HG03521 (cell line): ENCODE results near the gene ECHDC1.

Experiments used
- ATAC-seq: cut with Tn5 transposase; IDR thresholded peaks from one replicate; pipeline ENCODE4 v1.9.1; 2021; ENCODE audit warnings: mild to moderate bottlenecking, moderate library complexity; ENCODE audit not compliant: unreplicated experiment

The ECHDC1 gene

DNA sequence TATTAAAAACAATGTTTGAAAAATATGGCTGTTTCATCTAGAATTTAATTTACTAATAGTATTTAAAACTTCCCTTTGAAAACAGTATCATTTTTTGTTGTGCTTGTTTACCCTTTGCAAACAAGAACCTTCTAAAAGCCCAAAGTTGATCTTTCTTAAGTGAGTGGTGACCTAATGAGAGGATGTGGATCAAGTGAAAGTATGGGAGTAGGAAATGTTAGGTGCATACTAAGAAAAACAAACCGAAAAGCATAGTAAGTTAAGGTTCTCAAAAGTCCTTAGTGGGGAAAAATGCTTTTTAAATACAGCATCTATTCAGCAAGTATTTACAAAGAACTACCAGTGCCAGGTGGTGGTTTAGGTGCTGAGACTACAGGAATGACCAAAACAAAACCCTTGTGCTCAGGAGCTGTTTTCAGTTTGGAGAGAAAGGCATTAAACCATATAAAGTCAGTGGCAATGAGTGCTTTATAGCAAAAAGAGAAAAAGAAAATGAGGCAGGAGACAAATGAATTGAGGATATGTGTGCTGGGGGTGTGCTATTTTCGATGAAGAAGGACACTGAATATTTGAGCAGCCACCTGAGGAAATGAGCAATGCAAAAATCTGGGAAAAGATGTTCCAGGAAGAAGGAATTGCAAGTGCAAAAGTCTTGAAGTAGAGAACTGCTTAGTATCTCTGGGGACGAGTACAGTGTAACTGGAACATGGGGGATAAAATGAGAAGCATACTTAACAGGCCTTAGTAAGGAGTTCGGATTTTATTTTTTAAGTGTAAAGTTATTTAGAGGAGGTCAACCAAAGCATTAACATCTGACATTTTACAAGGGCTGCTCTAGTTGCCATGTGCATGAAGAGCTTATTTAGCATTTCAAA lies 52.8 kb downstream of the ECHDC1 start:
- peak; percentile 1 for ATAC-seq

DNA sequence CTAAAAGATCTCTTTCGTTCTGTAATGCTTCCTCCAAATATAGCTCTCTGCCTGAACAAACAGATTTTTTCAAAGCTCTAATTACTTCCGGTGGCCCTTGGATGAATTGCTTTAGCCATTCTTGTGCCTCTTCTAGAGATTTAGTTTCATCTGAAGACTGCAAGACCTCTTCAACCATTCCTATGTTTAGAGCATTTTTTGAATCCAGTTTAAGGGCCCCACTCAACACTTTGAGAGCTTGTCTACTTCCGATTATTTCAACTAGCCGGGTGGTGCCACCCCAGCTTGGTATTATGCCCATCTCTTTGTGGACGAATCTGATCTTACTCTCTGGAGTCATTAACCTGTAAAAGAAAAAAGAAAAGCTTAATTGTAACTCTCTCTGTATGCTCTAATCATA lies 53.5 kb downstream of the ECHDC1 start:
- ATAC-seq, result no peak

DNA sequence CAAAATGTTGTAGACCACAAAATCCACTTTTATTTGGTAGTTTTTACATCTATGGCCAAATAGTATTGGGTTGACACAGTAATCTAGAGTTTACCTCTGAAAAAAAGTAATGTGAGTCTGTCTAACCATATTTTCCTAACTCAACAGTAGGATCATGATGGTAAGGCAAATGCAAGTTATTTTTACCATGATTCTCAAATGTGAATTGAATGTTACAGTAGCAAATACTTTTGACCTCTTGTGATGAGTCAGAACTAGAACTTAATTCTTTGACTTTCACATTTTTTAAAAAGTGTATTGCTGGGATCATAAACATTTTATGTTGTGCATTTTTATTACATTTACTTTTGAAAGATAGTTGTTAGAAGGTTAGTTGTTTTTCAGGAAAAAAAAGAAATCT lies 54.7 kb downstream of the ECHDC1 start:
- ATAC-seq, result no peak

DNA sequence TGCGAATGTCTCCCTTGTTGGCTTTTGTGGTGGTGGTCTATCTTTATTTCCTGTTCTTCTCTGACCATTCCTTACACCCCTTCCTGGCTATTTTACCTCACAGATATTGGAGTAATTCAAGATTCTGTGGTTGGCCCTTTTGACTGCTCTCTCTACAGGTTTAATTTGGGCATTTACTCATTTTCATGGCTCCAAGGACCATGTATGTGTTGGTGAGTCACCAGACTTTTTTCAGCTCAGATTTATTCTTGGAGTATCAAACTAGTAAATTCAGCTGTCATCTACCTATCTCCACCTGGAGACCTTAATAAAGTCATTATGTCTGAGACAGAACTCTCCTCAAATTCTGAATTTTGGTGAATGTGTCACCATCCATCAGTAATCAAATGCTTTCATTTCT lies 61.2 kb downstream of the ECHDC1 start:
- ATAC-seq, result no peak

DNA sequence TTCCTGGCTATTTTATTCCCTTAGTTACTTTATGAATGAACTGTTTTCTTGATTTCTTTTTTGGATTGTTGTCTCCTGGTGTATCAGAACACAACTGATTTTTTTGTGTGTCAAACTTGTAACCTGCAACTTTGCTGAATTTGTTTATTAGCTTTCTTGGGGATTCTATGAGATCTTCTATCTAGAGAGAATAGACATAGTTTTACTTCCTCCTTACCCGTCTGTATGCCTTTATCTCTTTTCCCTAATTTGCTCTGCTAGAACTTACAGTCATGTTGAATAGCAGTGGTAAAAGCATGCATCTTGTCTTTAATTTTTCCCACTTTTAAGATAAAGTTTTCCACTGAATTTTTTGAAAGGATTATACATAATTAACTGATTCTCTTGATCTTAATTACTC lies 63.6 kb downstream of the ECHDC1 start:
- no peak for ATAC-seq

DNA sequence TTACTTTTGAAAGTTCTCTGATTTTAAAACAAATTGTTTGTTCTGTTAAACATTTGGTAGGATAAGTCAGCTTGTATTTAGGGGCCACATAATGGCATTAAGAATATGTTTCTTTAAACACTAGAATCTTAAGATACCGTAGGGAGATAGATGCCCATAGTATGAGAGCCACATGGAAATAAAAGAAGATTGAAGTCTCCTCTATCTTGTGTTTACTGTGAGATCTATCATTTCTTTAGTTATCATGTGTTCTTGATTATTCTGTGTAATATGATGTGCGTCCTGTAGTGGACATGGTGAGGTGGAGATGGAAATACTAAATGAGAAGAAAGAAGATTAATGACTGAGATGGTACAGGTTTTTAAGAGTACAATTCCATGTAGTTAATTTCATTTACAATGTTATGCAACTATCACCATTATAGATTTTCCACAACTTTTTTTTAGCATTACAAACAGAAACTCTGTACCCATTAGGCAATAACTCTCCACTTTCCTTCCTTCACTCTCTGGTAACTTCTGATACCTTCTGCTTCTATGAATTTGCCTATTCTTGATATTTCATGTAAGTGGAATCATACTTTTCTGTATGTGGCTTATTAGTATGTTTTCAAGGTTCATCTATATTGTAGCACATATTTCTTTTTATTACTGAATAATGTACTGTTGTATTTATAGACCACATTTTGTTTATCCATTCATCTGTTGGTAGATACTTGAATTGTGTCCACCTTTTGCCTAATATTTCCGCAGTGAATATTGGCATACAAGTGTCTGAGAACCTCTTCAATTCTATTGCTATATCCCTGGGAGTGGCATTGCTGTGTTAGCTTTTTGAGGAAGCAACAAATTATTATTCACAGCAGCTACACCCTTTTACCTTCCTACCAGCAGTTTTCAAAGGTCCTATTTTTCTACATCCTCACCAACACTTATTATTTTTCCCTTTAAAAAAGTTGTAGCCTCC lies 65.2 kb downstream of the ECHDC1 start:
- ATAC-seq, result no peak

DNA sequence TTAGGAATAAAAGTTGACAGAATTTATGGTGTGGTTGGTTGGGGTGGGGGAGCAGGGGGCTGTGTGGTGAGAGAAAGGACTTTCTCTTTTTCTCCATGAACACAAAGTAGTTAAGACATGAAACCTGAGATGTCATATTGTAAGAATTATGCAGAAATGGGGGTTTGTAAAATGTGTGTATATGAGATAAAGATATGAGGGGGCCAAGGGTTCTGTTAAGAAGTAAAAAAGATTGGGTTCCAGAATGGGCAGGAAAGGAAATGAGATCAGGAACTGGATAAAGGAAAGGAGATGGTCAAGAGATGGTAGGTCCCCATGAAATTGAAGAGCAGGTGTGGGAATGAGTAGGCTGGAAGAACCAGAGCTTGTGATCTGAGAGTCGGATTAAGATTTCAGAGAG lies 67.1 kb downstream of the ECHDC1 start:
- no peak for ATAC-seq

DNA sequence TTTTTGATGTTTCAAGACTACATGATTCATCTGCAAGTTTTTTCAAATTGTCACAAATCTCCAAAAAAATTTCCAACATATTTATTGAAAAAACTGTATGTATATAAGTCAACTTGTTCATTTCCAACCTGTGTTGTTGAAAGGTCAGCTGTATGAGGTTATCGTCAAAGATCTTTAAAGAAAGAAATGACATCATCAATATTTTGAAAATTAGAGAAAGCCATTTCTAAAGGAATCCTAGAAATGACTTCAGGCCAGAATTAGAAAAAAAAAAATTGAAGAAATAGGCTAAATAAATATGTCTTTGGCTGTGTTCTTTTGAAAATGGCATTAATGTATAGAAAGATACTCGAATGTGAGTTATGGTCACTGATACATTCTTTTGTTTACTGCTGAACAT lies 69.9 kb downstream of the ECHDC1 start:
- no peak for ATAC-seq

DNA sequence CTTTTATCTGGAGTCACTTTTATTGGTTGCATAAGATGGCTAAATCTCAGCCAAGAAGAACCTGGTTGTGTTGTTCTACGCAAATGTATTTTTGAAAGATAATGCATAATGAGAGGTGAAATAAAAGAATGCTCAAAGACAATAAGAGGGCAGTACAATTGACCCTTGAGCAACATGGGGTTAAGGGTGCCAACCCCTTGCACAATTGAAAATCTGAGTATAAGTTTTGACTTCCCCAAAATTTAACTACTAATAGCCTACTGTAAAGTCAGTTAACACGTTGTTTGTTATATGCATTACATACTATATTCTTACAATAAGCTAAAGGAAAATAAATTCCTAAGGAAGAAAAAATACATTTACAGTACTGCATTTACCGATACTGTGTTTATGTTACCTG lies 70.8 kb downstream of the ECHDC1 start:
- no peak for ATAC-seq

DNA sequence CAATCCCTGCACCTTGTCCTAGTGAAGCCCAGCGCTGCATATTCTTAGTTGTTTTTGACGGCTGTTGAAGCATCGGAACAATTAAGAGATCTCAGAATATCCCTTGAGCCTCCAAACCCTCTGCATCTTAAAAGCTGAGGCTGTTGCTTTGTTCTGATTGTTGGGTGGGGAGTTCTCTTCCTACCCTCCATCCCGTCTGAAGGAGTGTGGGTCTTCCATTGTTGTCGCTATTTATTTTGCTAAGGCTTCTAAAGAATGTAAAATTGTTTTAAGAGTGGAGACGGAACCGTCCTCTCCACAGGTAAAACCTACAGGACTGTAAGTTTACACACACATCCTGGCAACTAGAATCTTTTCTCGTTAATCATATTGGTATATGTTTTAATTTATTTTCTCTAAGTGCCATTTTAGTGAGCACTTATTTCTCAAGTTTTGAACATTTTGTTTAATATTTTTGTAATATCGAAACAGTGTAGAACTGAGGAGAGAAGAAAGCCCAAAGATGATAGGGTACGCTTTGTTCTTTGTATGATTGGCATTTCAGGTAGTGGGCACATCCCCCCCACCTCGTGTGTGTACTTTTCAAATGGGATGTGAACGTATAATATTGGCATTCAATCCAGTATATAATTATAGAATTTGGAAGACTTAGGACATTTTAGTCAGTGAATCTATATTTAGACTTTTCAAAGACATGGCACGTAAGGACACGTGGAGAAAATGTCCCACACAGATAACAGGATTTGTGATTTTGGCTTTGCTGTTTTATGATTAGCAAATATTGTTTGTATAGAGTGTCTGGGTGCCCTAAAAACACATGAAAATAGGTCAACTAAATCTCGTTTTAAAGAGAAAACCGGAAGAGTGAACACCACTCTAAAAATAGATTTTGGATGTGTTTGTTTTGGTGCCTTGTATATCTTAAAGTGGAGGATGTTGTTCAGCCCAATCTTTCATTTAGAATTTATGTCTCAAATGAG lies 75.5 kb downstream of the ECHDC1 start:
- no peak for ATAC-seq

DNA sequence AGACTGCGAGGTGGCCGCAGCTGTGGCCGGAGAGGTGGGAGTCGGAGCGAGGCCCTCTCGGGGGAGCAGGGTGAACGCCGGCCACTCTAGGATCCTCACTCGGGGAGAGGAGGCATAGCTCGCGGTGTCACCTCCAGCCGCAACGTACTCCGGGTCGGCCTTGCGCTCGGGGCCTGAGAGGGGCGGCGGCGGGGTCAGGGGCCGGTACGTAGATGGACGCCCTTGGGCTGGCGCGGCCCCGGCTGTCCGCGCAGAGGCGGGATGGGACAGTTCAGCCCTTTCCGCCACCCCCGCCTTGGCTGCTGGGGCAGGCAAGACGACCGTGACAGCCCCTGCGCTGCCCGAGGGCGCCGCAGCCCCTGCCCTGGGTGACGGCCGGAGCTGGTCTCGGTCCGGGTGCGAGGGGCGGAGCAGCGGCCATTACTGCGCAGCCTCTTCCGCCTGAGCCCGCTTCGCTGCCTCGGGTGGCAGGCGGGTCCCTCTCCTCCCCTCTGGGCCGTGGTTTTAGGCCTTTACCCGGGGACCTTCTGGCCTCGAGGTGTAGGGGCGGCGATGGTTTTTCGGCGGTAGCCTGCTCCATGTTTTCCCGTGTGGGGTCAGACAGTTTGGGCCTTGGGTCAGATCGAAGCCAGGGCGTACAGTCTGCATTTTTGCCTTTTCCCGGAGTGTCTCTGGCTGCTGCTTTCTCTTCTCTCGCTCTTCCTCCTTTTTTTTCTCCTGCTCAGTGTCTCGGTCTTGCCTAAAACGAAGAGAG lies 76.3 kb downstream of the ECHDC1 start:
- ATAC-seq, result peak; percentile 73

DNA sequence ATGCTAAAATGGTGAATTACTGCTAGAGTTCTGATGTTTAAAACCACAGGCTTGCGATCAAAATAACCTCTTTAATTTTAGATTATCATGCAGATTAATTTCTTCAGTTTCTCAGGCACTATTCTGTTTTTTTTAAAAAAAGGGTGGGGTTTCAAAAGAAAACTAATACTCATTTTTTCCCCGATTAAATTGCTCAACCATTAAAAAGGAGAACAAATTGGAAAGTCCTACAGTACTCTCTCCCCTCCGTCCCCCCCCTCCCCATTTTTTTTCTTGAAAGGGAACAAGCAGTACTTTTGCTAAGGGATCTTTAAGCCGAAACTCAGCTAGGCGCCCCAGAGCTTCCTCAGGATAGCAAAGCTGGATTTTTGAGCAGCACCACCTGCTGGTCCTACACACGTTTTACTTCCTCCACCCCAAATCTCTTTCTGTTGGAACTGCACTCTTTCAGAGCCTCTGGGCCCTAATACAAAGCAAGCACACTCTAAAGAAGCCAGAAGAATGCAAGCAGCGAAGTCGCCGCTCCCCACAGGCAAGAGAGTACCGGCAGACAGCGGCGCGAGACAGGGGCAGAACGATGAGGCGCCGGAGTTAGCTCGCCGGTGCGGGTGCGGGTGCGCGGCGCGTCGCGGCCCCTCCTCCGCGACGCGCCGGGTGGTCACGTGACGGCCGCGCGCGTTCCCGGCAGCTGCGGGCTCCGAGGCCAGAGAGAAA lies 77.1 kb downstream of the ECHDC1 start, which contains the start of gene RNF146:
TSS of gene RNF146 (plus strand) at position 687 of the 714 bp plus-strand sequence. CDS start 13,475 bp downstream, outside the sequence.
- peak; percentile 78 for ATAC-seq

DNA sequence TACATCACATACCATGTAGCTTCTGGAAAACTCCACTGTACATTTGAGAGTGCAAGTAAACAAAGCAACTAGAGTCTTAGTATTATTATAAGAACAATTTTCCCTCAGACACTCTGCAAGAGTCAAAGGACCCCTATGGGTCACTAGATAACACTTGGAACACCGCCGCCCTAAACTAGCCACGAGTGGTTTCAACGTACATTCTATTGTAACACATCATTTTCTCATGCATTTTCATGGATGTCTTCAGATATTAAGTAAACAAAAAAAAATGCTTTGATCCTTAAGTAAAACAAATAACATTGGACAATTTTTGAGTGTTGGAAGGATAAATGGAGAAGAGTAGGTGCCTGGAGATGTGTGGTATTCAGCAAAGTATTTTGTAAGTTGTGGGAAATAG lies 79.9 kb downstream of the ECHDC1 start:
- no peak for ATAC-seq

DNA sequence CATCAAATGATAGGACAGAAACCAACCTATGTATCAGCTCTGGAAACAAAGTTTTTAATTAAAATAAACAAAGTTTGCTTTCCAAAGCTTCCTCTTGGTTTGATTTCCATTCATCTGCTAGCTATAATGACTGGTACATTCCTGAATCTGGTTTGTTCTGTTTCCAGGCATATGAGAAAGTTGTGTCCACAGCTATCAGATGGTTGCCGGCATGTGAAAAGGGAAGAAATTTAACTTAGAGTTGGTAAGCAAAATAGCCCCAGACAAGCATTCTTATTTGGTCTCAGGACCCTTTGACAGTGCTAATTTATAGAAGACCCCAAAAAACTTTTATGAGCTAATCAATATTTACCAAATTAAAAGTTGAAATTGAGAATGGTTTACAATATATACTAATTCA lies 80.5 kb downstream of the ECHDC1 start:
- ATAC-seq, result no peak

DNA sequence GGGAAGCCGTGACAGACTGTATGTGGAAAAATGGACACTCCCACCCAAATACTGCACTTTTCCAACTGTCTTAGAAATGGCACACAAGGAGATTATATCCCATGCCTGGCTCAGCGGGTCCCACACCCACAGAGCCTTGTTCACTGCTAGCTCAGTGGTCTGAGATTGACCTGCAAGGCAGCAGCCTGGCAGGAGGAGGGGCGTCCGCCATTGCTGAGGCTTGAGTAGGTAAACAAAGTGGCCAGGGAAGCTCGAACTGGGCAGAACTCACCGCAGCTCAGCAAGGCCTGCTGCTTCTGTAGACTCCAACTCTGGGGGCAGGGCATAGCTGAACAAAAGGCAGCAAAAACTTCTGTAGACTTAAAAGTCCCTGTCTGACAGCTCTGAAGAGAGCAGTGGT lies 88.1 kb downstream of the ECHDC1 start:
- ATAC-seq, result no peak

DNA sequence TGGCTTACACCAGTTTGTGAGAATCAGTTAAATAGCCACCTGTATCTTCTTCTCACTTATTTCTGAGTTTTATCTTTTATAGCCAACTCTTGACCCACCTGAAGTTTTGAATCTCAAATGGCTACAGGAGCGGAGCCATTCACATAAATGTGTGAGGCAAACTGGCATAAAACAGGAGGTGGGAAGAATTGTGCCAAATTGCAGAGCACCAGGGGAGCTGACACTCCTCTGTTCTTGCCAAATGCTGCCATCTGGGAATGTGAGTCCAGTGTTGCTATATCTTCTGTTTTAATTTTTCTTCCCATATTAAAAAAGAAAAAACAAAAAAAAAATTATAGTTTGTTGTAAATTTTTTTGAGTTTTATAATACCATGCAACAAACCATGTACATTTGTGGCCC lies 93.8 kb downstream of the ECHDC1 start:
- no peak for ATAC-seq

DNA sequence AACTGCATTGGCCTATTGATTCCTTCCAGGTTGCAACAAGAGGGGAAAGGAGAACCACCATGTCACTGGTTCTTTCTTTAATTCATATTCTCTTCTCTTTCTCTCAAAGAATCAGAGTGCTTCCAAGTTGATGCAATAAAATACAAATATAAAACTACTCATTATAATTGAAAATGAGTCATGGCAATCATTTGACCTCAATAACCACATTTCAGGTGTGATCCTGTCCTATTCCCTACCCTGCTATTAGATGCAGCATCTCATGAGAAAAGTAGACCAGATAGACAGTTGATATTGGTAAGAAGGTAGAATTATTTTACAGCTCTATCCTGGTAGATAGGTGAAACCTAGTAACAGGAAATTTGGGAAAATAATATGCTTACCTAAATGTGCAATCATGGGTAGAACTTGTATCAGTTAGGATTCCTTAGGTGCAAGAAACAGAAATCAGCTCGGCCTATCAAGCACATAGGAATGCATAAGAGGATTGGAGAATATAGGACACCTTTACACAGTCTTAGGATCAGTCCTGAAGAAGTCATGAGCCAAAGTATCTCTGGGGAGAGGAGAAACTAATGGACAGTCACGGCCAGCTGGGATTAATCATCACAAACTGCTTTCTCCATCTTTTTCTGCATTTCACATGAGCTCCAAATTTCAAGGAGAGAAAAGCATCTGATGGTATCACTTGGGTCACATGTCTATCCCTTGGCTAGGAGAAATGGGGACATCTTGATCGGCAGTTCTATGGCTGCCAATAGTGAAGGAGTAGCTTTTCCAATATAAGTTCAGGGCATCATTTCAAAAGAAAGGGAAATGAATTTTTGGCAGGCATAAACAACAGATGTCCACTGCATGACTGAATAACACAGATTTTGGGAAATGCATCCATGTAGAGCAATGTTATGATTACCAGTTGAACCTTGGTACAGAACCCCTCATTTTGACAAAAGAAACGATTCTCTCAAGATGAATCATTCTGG lies 96.0 kb downstream of the ECHDC1 start:
- ATAC-seq, result no peak

DNA sequence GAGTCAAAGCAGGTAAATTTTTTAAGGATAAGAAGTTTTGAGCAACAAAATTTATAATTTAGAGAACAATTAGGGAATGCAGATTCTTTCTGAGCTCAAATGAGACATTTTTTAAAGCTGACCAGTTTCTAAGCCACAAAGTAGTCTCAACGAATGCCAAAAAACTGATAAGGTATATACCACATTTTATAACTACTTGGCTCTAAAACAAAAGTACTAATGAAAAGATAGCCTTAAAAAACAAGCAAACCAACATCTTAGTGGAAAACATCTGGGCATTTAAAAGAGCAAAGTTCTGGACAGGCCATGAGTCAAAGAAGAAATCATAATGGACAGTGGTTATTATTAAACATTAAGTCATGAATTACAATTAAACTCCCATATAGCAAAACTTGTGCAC lies 99.9 kb downstream of the ECHDC1 start:
- ATAC-seq, result no peak
